HEK293T (cell line): ENCODE measurements around the gene HLCS.
A peak's percentile ranks its signal among the peaks of the same experiment; 100 is the strongest.

Experiments
- CTCF ChIA-PET: fragments of 350-600 bp; formaldehyde crosslinking; extraction: SDS; loops from one replicate; lab custom pipeline; 2021; ENCODE audit warnings: antibody characterized with exemption, inconsistent platforms; lab: Yijun Ruan, JAX
- POLR2A ChIA-PET: fragments of 350-600 bp; formaldehyde crosslinking; extraction: SDS; loops from one replicate; lab custom pipeline; 2020; ENCODE audit warnings: antibody characterized with exemption, inconsistent platforms; lab: Yijun Ruan, JAX
- DNase-seq: peaks from one replicate; pipeline ENCODE4 v3.0.0; 2012; ENCODE audit warnings: mixed read lengths; ENCODE audit errors: extremely low spot score
- ARNT ChIP-seq: fragments of 450-650 bp; IDR thresholded peaks from 2 replicates; pipeline ENCODE4 v1.6.1; 2017; ENCODE audit warnings: mild to moderate bottlenecking
- BHLHE40 ChIP-seq: fragments of 450-650 bp; IDR thresholded peaks from 2 replicates; pipeline ENCODE4 v1.6.1; 2016; ENCODE audit warnings: mild to moderate bottlenecking, moderate library complexity, borderline replicate concordance
- CTBP1 ChIP-seq: fragments of 450-650 bp; IDR thresholded peaks from 2 replicates; pipeline ENCODE4 v1.6.1; 2016; ENCODE audit warnings: borderline replicate concordance
- ELF4 ChIP-seq: fragments of 450-650 bp; IDR thresholded peaks from 2 replicates; pipeline ENCODE4 v1.6.1; 2017; ENCODE audit warnings: antibody characterized with exemption
- FOXA1 ChIP-seq: fragments of 450-650 bp; IDR thresholded peaks from 2 replicates; pipeline ENCODE4 v1.6.1; 2016; ENCODE audit warnings: mild to moderate bottlenecking
- FOXK2 ChIP-seq: fragments of 450-650 bp; IDR thresholded peaks from 2 replicates; pipeline ENCODE4 v1.6.1; 2016; ENCODE audit warnings: mild to moderate bottlenecking
- FOXM1 ChIP-seq: fragments of 450-650 bp; IDR thresholded peaks from 2 replicates; pipeline ENCODE4 v1.6.1; 2017; ENCODE audit warnings: mild to moderate bottlenecking, borderline replicate concordance
- HDGF ChIP-seq: fragments of 450-650 bp; IDR thresholded peaks from 2 replicates; pipeline ENCODE4 v1.6.1; 2017; ENCODE audit warnings: antibody characterized with exemption, borderline replicate concordance
- L3MBTL2 ChIP-seq: fragments of 450-650 bp; conservative IDR thresholded peaks from 2 replicates; pipeline ENCODE4 v1.6.1; 2016; ENCODE audit warnings: mild to moderate bottlenecking
- LEF1 ChIP-seq: fragments of 450-650 bp; IDR thresholded peaks from 2 replicates; pipeline ENCODE4 v1.6.1; 2017; ENCODE audit warnings: mild to moderate bottlenecking, borderline replicate concordance
- NFRKB ChIP-seq: fragments of 450-650 bp; IDR thresholded peaks from 2 replicates; pipeline ENCODE4 v1.6.1; 2016; ENCODE audit warnings: mild to moderate bottlenecking, moderate library complexity
- PKNOX1 ChIP-seq: fragments of 450-650 bp; IDR thresholded peaks from 2 replicates; pipeline ENCODE4 v1.6.1; 2016
- SP1 ChIP-seq: fragments of 450-650 bp; IDR thresholded peaks from 2 replicates; pipeline ENCODE4 v1.6.1; 2017
- SUZ12 ChIP-seq: fragments of 450-650 bp; IDR thresholded peaks from 2 replicates; pipeline ENCODE4 v1.6.1; 2016; ENCODE audit warnings: mild to moderate bottlenecking
- TARDBP ChIP-seq: fragments of 450-650 bp; IDR thresholded peaks from 2 replicates; pipeline ENCODE4 v1.6.1; 2016
- ZNF384 ChIP-seq: fragments of 450-650 bp; IDR thresholded peaks from 2 replicates; pipeline ENCODE4 v1.6.1; 2016

Gene HLCS

GRCh38 chr21:36929622-36930021, 36.8 kb downstream of the HLCS start:
- ChIA-PET CTCF (interaction anchor here (0.6 to 2.0 kb wide), 2 partner anchors 12 to 299 kb away, joined by 4 to 6 read pairs; no protein-coding TSS in a partner anchor), POLR2A (interaction anchor here (1.1 kb wide), 1 partner anchor 634 kb away, joined by 3 read pairs; no protein-coding TSS in a partner anchor)
- no peak for DNase-seq
- TF ChIP-seq FOXA1 (no peak), ZNF384 (no peak), BHLHE40 (no peak), PKNOX1 (no peak), LEF1 (no peak), CTBP1 (no peak), SUZ12 (no peak), L3MBTL2 (no peak), ARNT (no peak), SP1 (no peak), NFRKB (no peak), TARDBP (no peak)

- POLR2A ChIA-PET = interaction anchor here (1.1 kb wide), 1 partner anchor 635 kb away, joined by 3 read pairs; no protein-coding TSS in a partner anchor
- CTCF ChIA-PET = interaction anchor here (0.6 to 2.0 kb wide), 2 partner anchors 11 to 298 kb away, joined by 4 to 6 read pairs; no protein-coding TSS in a partner anchor
- no peak for DNase-seq
- TF ChIP-seq BHLHE40 (no peak), FOXM1 (no peak), LEF1 (no peak), FOXA1 (no peak), L3MBTL2 (no peak), PKNOX1 (no peak), SP1 (no peak), FOXK2 (no peak), CTBP1 (no peak), ZNF384 (no peak), ELF4 (no peak), NFRKB (no peak), HDGF (no peak), TARDBP (no peak), ARNT (no peak), SUZ12 (no peak)
These were observed 37.5 kb downstream of the HLCS start for GRCh38 chr21:36928960-36929359.

GRCh38 chr21:36927719-36928117, 38.8 kb downstream of the HLCS start:
- TF ChIP-seq PKNOX1 = no peak
- no peak for TF ChIP-seq BHLHE40
- TF ChIP-seq FOXA1 = no peak
- no peak for TF ChIP-seq ZNF384
- no peak for TF ChIP-seq LEF1
- TF ChIP-seq CTBP1 = no peak
- TF ChIP-seq SP1 = no peak
- TF ChIP-seq HDGF = no peak
- TF ChIP-seq NFRKB = no peak
- CTCF ChIA-PET = interaction anchor here (0.6 to 1.3 kb wide), 5 partner anchors 10 to 297 kb away, joined by 3 to 8 read pairs (median 6); no protein-coding TSS in a partner anchor
- peak; percentile 85 for DNase-seq
- POLR2A ChIA-PET = no interaction called here

GRCh38 chr21:36926989-36927718, 39.3 kb downstream of the HLCS start:
- CTCF ChIA-PET = interaction anchor here (0.6 to 1.3 kb wide), 5 partner anchors 10 to 297 kb away, joined by 3 to 8 read pairs (median 6); no protein-coding TSS in a partner anchor
- no peak for DNase-seq
- no peak for TF ChIP-seq FOXK2
- peak; percentile 73 for TF ChIP-seq PKNOX1
- no peak for TF ChIP-seq SP1
- POLR2A ChIA-PET = no interaction called here

- ChIA-PET POLR2A (no interaction called here), CTCF (interaction anchor here (2.4 kb wide), 1 partner anchor 7 kb away, joined by 7 read pairs; no protein-coding TSS in a partner anchor)
- no peak for DNase-seq
- TF ChIP-seq BHLHE40 = no peak
- no peak for TF ChIP-seq LEF1
- TF ChIP-seq HDGF = no peak
- TF ChIP-seq ELF4 = no peak
- no peak for TF ChIP-seq ZNF384
- TF ChIP-seq SP1 = no peak
- TF ChIP-seq FOXM1 = no peak
- TF ChIP-seq FOXK2 = no peak
- no peak for TF ChIP-seq ARNT
- TF ChIP-seq FOXA1 = no peak
These were observed 43.2 kb downstream of the HLCS start for GRCh38 chr21:36923270-36923669.

- no peak for DNase-seq
- TF ChIP-seq LEF1 (no peak), ELF4 (no peak), ARNT (no peak), ZNF384 (no peak), NFRKB (no peak)
- CTCF ChIA-PET = interaction anchor here (1.5 kb wide), 1 partner anchor 69 kb away, joined by 4 read pairs; no protein-coding TSS in a partner anchor
- POLR2A ChIA-PET = no interaction called here
These were observed 43.6 kb downstream of the HLCS start for GRCh38 chr21:36922861-36923260.
